ENCODE data around the gene GATAD2B. TPM values are rescaled to one million over a fixed set of nuclear protein-coding genes. Genes with fewer than 3 reads are reported as not detected.

Gene GATAD2B
- total and polyA plus RNA-seq, 4 donors, result 4.6 to 41.7 (median 13.4) TPM

DNA sequence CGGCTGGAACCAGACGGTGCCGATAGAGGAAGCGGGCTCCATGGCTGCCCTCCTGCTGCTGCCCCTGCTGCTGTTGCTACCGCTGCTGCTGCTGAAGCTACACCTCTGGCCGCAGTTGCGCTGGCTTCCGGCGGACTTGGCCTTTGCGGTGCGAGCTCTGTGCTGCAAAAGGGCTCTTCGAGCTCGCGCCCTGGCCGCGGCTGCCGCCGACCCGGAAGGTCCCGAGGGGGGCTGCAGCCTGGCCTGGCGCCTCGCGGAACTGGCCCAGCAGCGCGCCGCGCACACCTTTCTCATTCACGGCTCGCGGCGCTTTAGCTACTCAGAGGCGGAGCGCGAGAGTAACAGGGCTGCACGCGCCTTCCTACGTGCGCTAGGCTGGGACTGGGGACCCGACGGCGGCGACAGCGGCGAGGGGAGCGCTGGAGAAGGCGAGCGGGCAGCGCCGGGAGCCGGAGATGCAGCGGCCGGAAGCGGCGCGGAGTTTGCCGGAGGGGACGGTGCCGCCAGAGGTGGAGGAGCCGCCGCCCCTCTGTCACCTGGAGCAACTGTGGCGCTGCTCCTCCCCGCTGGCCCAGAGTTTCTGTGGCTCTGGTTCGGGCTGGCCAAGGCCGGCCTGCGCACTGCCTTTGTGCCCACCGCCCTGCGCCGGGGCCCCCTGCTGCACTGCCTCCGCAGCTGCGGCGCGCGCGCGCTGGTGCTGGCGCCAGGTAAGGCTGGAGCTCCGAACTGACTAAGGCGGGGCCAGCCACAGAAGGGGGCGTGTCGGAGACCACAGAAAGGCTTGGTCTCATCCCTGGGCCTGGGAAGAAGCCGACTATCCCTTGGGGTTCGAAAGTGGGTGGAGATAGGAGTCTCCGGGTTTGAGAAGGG is 147.1 kb downstream of the GATAD2B start:
- Histone ChIP-seq H3K9me3 (ENCODE audit: control insufficient read depth in 4 of 4, insufficient read depth in 3 of 4, low read length in 3 of 4) (peaks cover 0 to 2% (median 0%) of the 10 kb centered on the region in 4 donors), H3K36me3 (ENCODE audit: control insufficient read depth in 4 of 4, insufficient read depth in 4 of 4, low read length in 4 of 4) (peaks cover 2 to 25% (median 18%) of the 10 kb centered on the region in 4 donors), H3K27ac (ENCODE audit: low read depth in 1 of 2, low read length in 1 of 2) (peak overlapping the region; percentile 56 to 86), H3K4me1 (ENCODE audit: control insufficient read depth in 5 of 5, insufficient read depth in 5 of 5, low read length in 5 of 5) (peaks cover 6 to 29% (median 17%) of the 10 kb centered on the region in 5 donors), H3K9ac (ENCODE audit: insufficient read depth in 1 of 2, low read length in 2 of 2) (peak overlapping the region; percentile 33 to 89), H3K4me3 (peak overlapping the region; percentile 79), H3K27me3 (ENCODE audit: control insufficient read depth in 3 of 3, insufficient read depth in 3 of 3, low read length in 2 of 3) (no peaks in the 10 kb centered on the region)
- DNase-seq (peak; percentile 68 to 82 (median 74)), ATAC-seq (ENCODE audit: insufficient read depth, low FRiP score) (peak; percentile 55)
- 0% methylated on average over 82 to 83 of the region's 83 CpGs for WGBS, 2 donors
- TF ChIP-seq, protein P1, sequence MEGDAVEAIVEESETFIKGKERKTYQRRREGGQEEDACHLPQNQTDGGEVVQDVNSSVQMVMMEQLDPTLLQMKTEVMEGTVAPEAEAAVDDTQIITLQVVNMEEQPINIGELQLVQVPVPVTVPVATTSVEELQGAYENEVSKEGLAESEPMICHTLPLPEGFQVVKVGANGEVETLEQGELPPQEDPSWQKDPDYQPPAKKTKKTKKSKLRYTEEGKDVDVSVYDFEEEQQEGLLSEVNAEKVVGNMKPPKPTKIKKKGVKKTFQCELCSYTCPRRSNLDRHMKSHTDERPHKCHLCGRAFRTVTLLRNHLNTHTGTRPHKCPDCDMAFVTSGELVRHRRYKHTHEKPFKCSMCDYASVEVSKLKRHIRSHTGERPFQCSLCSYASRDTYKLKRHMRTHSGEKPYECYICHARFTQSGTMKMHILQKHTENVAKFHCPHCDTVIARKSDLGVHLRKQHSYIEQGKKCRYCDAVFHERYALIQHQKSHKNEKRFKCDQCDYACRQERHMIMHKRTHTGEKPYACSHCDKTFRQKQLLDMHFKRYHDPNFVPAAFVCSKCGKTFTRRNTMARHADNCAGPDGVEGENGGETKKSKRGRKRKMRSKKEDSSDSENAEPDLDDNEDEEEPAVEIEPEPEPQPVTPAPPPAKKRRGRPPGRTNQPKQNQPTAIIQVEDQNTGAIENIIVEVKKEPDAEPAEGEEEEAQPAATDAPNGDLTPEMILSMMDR (IDR thresholded peaks at IDR 0.05; ENCODE audit: control extremely low read depth, extremely low read depth), result no peak

DNA sequence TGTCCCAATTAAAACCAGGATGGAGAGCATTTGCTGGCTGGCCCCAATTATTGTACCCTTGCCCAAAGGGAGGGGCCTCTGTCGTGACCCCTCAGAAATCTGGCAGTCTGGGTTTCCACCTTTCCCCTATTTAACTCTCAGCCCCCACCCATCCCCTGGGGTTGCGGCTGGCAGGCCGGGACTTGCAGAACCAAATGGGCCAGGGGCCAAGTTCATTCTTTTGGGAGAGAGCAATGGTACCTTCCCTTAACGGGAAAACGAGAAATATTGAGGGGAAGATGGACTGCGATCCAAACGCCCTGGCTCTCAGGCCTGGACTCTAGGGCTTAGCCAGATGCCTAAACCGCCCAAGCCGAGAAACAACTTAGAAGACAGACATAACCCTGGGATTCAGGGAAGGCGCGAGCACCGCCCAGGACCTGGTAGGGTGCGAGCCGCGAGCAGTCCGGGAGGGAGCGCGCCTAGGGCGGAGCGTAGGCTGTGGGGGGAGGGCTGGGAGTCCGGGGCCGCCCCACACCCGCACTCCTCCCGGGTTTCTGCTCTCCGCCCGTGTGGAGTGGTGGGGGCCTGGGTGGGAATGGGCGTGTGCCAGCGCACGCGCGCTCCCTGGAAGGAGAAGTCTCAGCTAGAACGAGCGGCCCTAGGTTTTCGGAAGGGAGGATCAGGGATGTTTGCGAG is 147.9 kb downstream of the GATAD2B start, which contains the start of gene SLC27A3:
SLC27A3 (plus strand) TSS at position 628 of the 678 bp plus-strand sequence. CDS start 91 bp downstream, outside the sequence.
- peak; percentile 81 for ATAC-seq (ENCODE audit: insufficient read depth, low FRiP score)
- DNase-seq, result peak; percentile 84 to 90 (median 85)
- whole genome bisulfite sequencing, 2 donors, result 4 to 9% methylated on average over 31 to 35 of the region's 35 CpGs
- TF ChIP-seq, protein P1 (IDR thresholded peaks at IDR 0.05; ENCODE audit: control extremely low read depth, extremely low read depth), result no peak
- H3K9me3 ChIP-seq (ENCODE audit: control insufficient read depth in 4 of 4, insufficient read depth in 3 of 4, low read length in 3 of 4), result peaks cover 0 to 2% (median 0%) of the 10 kb centered on the region in 4 donors
- peaks cover 2 to 31% (median 24%) of the 10 kb centered on the region in 4 donors for H3K36me3 ChIP-seq (ENCODE audit: control insufficient read depth in 4 of 4, insufficient read depth in 4 of 4, low read length in 4 of 4)
- H3K9ac ChIP-seq (ENCODE audit: insufficient read depth in 1 of 2, low read length in 2 of 2), result peak within 1 kb of the TSS; percentile 33 to 89
- H3K4me1 ChIP-seq (ENCODE audit: control insufficient read depth in 5 of 5, insufficient read depth in 5 of 5, low read length in 5 of 5), result peaks cover 5 to 27% (median 17%) of the 10 kb centered on the region in 5 donors
- H3K4me3 ChIP-seq, result peak within 1 kb of the TSS; percentile 79
- peak within 1 kb of the TSS; percentile 56 to 86 for H3K27ac ChIP-seq (ENCODE audit: low read depth in 1 of 2, low read length in 1 of 2)
- H3K27me3 ChIP-seq (ENCODE audit: control insufficient read depth in 3 of 3, insufficient read depth in 3 of 3, low read length in 2 of 3), result no peaks in the 10 kb centered on the region

DNA sequence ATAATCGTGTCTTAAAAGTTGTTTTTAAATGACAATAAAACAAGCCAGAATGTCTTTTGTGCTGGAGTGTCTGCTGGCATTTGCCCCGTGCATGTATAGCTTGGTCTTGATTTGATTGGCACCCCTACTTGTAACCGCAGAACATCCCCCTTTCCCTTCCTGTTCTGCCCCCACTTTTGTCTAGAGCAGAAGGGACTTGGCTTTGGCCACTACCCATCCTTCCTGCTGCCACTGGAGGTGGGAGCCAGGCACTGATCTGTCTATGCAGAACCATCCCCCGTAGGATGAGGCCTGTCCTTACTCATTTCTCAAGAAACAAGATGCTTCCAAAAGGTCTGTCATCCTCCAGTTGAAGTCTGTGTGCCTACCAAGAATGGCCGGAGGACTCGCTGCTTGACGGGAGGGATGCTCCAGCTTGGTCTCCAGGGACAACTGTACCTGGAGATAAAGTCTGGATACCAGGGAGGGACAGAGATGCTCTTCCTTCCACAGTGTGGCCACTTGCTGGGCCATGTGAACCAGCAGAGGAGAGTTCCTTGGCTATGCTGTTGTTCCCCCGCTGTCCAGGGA is 148.7 kb downstream of the GATAD2B start:
- H3K27ac ChIP-seq (ENCODE audit: low read depth in 1 of 2, low read length in 1 of 2), result peak overlapping the region; percentile 47 to 56
- 63 to 67% methylated on average over 8 of the region's 8 CpGs for WGBS, 2 donors
- H3K9ac ChIP-seq (ENCODE audit: insufficient read depth in 1 of 2, low read length in 2 of 2), result no peak overlapping the region
- H3K4me1 ChIP-seq (ENCODE audit: control insufficient read depth in 5 of 5, insufficient read depth in 5 of 5, low read length in 5 of 5), result peaks cover 5 to 27% (median 17%) of the 10 kb centered on the region in 5 donors
- no peaks in the 10 kb centered on the region for H3K27me3 ChIP-seq (ENCODE audit: control insufficient read depth in 3 of 3, insufficient read depth in 3 of 3, low read length in 2 of 3)
- ATAC-seq (ENCODE audit: insufficient read depth, low FRiP score), result no peak
- H3K36me3 ChIP-seq (ENCODE audit: control insufficient read depth in 4 of 4, insufficient read depth in 4 of 4, low read length in 4 of 4), result peaks cover 2 to 34% (median 27%) of the 10 kb centered on the region in 4 donors
- no peak overlapping the region for H3K4me3 ChIP-seq
- TF ChIP-seq, protein P1 (IDR thresholded peaks at IDR 0.05; ENCODE audit: control extremely low read depth, extremely low read depth), result no peak
- peaks cover 0 to 2% (median 0%) of the 10 kb centered on the region in 4 donors for H3K9me3 ChIP-seq (ENCODE audit: control insufficient read depth in 4 of 4, insufficient read depth in 3 of 4, low read length in 3 of 4)
- DNase-seq, result no peak

Data from lung (tissue), 12 donors.